Epithelial cell of proximal tubule (primary cell): ENCODE measurements around the gene VSTM2L. TPM values are rescaled to one million over a fixed set of nuclear protein-coding genes. Genes with fewer than 3 reads are reported as not detected.

ENCODE experiments used
- DNase-seq: peaks from one replicate; pipeline ENCODE4 v3.0.0-alpha.2; 2011; ENCODE audit warnings: low read depth
- H3K4me3 ChIP-seq: 2 replicates; pipeline ENCODE4 v1.5.1; 2011; ENCODE audit warnings: low read depth, mild to moderate bottlenecking, low read length
- CTCF ChIP-seq: conservative IDR thresholded peaks from 2 replicates; pipeline ENCODE4 v1.5.1; 2012; ENCODE audit warnings: low read depth, mild to moderate bottlenecking, low read length
- total RNA-seq: library from RNA; depleted of rRNA; stranded (reverse); fragments of >200 nt; gene quantifications from 2 replicates; pipeline ENCODE4 v1.2.3, GENCODE V29; 2015

Gene VSTM2L
- total RNA-seq, 1 donor from 2014 or later: 4.5 TPM

GRCh38 chr20:37895166-37895565, 7.8 kb upstream of the VSTM2L start:
- TF ChIP-seq CTCF: no peak
- no peak overlapping the region for H3K4me3 ChIP-seq
- DNase-seq: no peak

GRCh38 chr20:37896932-37897548, 5.9 kb upstream of the VSTM2L start:
- H3K4me3 ChIP-seq: no peak overlapping the region
- TF ChIP-seq CTCF: peak; percentile 33
- no peak for DNase-seq

GRCh38 chr20:37898233-37899104, 4.5 kb upstream of the VSTM2L start:
- no peak for TF ChIP-seq CTCF
- no peak overlapping the region for H3K4me3 ChIP-seq
- DNase-seq: no peak

GRCh38 chr20:37899105-37900045, 3.6 kb upstream of the VSTM2L start:
- no peak for DNase-seq
- no peak overlapping the region for H3K4me3 ChIP-seq
- TF ChIP-seq CTCF: no peak

GRCh38 chr20:37901240-37901639, 1.7 kb upstream of the VSTM2L start:
- DNase-seq: no peak
- H3K4me3 ChIP-seq: no peak overlapping the region
- no peak for TF ChIP-seq CTCF

GRCh38 chr20:37901654-37902503, 1.0 kb upstream of the VSTM2L start:
- peak; percentile 79 for TF ChIP-seq CTCF
- DNase-seq: peak; percentile 40
- peak overlapping the region; percentile 66 for H3K4me3 ChIP-seq
